Parathyroid adenoma (tissue), 2 donors: Measurements from ENCODE around the gene PFKL.

Experiments
- H2AFZ ChIP-seq: fragments of 300-600 bp; sonication (generic); one replicate; pipeline ENCODE4 v1.7.0; 2017; ENCODE audit warnings: antibody characterized with exemption, mild to moderate bottlenecking
- H3K27ac ChIP-seq: fragments of 300-600 bp; sonication (generic); one replicate; pipeline ENCODE4 v1.7.0; 2017
- H3K27me3 ChIP-seq: fragments of 300-600 bp; sonication (generic); one replicate; pipeline ENCODE4 v1.7.0; 2017; ENCODE audit warnings: low read length; ENCODE audit not compliant: control insufficient read depth, insufficient read depth
- H3K36me3 ChIP-seq: fragments of 300-600 bp; sonication (generic); one replicate; pipeline ENCODE4 v1.7.0; 2017; ENCODE audit warnings: low read length; ENCODE audit not compliant: control insufficient read depth, insufficient read depth
- H3K4me1 ChIP-seq: fragments of 300-600 bp; sonication (generic); one replicate; pipeline ENCODE4 v1.7.0; 2017; ENCODE audit warnings: control low read depth
- H3K4me2 ChIP-seq: fragments of 300-600 bp; sonication (generic); one replicate; pipeline ENCODE4 v1.7.0; 2017; ENCODE audit warnings: low read length
- H3K4me3 ChIP-seq: fragments of 300-600 bp; sonication (generic); one replicate; pipeline ENCODE4 v1.7.0; 2017; ENCODE audit warnings: low read depth, low read length
- H3K79me2 ChIP-seq: fragments of 300-600 bp; sonication (generic); one replicate; pipeline ENCODE4 v1.7.0; 2017; ENCODE audit warnings: control low read depth
- H3K9ac ChIP-seq: fragments of 300-600 bp; sonication (generic); one replicate; pipeline ENCODE4 v1.7.0; 2017; ENCODE audit warnings: mild to moderate bottlenecking
- H3K9me3 ChIP-seq: fragments of 300-600 bp; sonication (generic); one replicate; pipeline ENCODE4 v1.7.0; 2017; ENCODE audit warnings: low read length; ENCODE audit not compliant: control insufficient read depth
- CTCF ChIP-seq: fragments of 300-600 bp; sonication (generic); IDR thresholded peaks from one replicate; pipeline ENCODE4 v1.7.0; 2017; ENCODE audit warnings: antibody characterized with exemption, mild to moderate bottlenecking
- donor health status: primary hyperparathyroidism.

PFKL gene

GRCh38 chr21:44259082-44259705 lies 40.7 kb upstream of the PFKL start:
- Histone ChIP-seq H3K27ac (no peak overlapping the region), H2AFZ (no peak overlapping the region), H3K9ac (no peak overlapping the region), H3K9me3 (no peaks in the 10 kb centered on the region), H3K4me3 (no peak overlapping the region), H3K4me2 (no peak overlapping the region), H3K27me3 (no peaks in the 10 kb centered on the region), H3K4me1 (no peaks in the 10 kb centered on the region), H3K79me2 (no peaks in the 10 kb centered on the region), H3K36me3 (no peaks in the 10 kb centered on the region)
- no peak for TF ChIP-seq CTCF

- Histone ChIP-seq H3K27ac (no peak overlapping the region), H3K27me3 (no peaks in the 10 kb centered on the region), H3K9me3 (no peaks in the 10 kb centered on the region), H3K4me1 (no peaks in the 10 kb centered on the region), H3K4me3 (no peak overlapping the region), H3K4me2 (no peak overlapping the region), H3K36me3 (no peaks in the 10 kb centered on the region), H3K9ac (no peak overlapping the region), H3K79me2 (no peaks in the 10 kb centered on the region), H2AFZ (no peak overlapping the region)
- no peak for TF ChIP-seq CTCF
Observed at GRCh38 chr21:44260066-44260465, 39.8 kb upstream of the PFKL start.

- no peak overlapping the region for H3K4me3 ChIP-seq
- TF ChIP-seq CTCF, result no peak
- no peaks in the 10 kb centered on the region for H3K4me1 ChIP-seq
- H3K27ac ChIP-seq, result no peak overlapping the region
- H3K36me3 ChIP-seq, result no peaks in the 10 kb centered on the region
- no peak overlapping the region for H3K4me2 ChIP-seq
- no peaks in the 10 kb centered on the region for H3K79me2 ChIP-seq
- no peak overlapping the region for H3K9ac ChIP-seq
- H2AFZ ChIP-seq, result no peak overlapping the region
- no peaks in the 10 kb centered on the region for H3K27me3 ChIP-seq
- H3K9me3 ChIP-seq, result no peaks in the 10 kb centered on the region
Observed at GRCh38 chr21:44260791-44261631, 38.8 kb upstream of the PFKL start.

GRCh38 chr21:44261675-44262295 lies 38.1 kb upstream of the PFKL start, which contains the start of gene DNMT3L:
Gene DNMT3L (minus strand): TSS chr21:44261897. CDS start chr21:44261259, 638 bp downstream.
- no peak within 1 kb of the TSS for H3K4me3 ChIP-seq
- no peaks in the 10 kb centered on the region for H3K79me2 ChIP-seq
- no peak for TF ChIP-seq CTCF
- no peak within 1 kb of the TSS for H2AFZ ChIP-seq
- no peak within 1 kb of the TSS for H3K27ac ChIP-seq
- no peak within 1 kb of the TSS for H3K9ac ChIP-seq
- no peak within 1 kb of the TSS for H3K4me2 ChIP-seq
- no peaks in the 10 kb centered on the region for H3K27me3 ChIP-seq
- no peaks in the 10 kb centered on the region for H3K4me1 ChIP-seq
- no peaks in the 10 kb centered on the region for H3K36me3 ChIP-seq
- no peaks in the 10 kb centered on the region for H3K9me3 ChIP-seq
